Measurements from ENCODE around the gene PADI1.

DNA sequence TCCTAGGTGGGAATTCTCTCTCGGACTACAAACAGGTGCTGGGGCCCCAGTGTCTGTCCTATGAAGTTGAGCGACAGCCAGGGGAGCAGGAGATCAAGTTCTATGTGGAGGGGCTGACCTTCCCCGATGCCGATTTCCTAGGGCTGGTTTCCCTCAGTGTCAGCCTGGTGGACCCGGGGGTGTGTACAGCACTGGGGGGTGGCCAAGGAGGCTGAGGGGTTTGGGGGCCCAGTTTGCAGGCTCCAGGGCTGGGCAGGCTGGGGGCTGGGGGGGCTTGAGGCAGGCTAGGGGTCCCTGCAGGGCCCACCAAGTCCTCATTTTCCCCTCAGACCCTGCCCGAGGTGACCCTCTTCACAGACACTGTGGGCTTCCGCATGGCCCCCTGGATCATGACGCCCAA is 23.7 kb downstream of the PADI1 start:
- no peak for TF ChIP-seq CTCF (IDR thresholded peaks at IDR 0.05; ENCODE audit: poor library complexity)
- TF ChIP-seq EZH2 (IDR thresholded peaks at IDR 0.05; ENCODE audit: borderline replicate concordance) = no peak
- TF ChIP-seq EZH2phosphoT487 (IDR thresholded peaks at IDR 0.05; ENCODE audit: low read depth, severe bottlenecking, unreplicated experiment) = no peak
